Retinal pigment epithelial cell (primary cell): ENCODE data around the gene CENPC.

Experiments
- DNase-seq: peaks from one replicate; pipeline ENCODE4 v3.0.0-alpha.2; 2010; ENCODE audit warnings: low read depth
- H3K4me3 ChIP-seq: 2 replicates; pipeline ENCODE4 v1.5.1; 2011; ENCODE audit warnings: mild to moderate bottlenecking, low read length, control low read depth, moderate library complexity
- TF ChIP-seq, protein P1 (sequence below): conservative IDR thresholded peaks from 2 replicates; pipeline ENCODE4 v1.5.1; 2011; ENCODE audit warnings: low read depth, low read length, control low read depth, inconsistent platforms

Gene CENPC

DNA sequence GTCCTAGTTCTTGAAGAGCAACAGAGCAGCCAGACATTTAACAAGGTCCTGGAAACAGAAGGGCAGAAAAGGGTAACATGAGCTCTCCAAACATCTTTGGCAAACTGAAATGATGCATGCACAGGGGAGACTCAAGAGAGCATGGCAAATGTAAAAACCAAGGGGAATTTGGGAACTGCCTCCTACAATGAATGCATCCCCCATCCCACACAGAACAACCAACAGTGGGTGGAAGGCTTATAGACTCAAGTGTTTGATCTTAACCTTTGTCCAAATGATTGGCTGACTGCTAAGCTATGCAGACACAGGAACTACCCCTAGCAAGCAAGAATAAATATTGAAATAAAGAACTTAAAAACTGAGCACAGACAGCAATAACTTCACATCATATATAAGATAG is 74.4 kb downstream of the CENPC start:
- no peak overlapping the region for H3K4me3 ChIP-seq
- no peak for DNase-seq
- TF ChIP-seq, protein P1, sequence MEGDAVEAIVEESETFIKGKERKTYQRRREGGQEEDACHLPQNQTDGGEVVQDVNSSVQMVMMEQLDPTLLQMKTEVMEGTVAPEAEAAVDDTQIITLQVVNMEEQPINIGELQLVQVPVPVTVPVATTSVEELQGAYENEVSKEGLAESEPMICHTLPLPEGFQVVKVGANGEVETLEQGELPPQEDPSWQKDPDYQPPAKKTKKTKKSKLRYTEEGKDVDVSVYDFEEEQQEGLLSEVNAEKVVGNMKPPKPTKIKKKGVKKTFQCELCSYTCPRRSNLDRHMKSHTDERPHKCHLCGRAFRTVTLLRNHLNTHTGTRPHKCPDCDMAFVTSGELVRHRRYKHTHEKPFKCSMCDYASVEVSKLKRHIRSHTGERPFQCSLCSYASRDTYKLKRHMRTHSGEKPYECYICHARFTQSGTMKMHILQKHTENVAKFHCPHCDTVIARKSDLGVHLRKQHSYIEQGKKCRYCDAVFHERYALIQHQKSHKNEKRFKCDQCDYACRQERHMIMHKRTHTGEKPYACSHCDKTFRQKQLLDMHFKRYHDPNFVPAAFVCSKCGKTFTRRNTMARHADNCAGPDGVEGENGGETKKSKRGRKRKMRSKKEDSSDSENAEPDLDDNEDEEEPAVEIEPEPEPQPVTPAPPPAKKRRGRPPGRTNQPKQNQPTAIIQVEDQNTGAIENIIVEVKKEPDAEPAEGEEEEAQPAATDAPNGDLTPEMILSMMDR = no peak

DNA sequence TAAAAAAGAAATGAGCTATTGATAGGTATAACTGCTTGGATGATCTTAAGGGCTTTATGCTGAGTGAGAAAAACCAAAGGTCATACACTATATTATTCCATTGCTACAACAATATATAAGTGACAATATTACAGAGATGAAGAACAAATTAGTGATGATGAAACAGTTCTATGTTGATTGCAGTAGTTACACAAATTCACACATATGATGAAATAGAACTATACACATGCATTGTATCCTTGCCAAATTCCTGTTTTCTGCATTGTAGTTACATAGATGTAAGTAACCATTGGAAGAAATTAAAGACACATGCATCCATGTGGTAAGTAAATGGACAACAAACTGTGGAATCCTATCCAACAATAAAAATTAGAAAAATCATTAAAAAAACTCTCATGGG is 76.5 kb downstream of the CENPC start:
- TF ChIP-seq, protein P1 = no peak
- no peak overlapping the region for H3K4me3 ChIP-seq
- no peak for DNase-seq

- H3K4me3 ChIP-seq = no peak overlapping the region
- no peak for DNase-seq
- TF ChIP-seq, protein P1 = no peak
These were observed 78.6 kb downstream of the CENPC start for GRCh38 chr4:67466751-67467150.

DNA sequence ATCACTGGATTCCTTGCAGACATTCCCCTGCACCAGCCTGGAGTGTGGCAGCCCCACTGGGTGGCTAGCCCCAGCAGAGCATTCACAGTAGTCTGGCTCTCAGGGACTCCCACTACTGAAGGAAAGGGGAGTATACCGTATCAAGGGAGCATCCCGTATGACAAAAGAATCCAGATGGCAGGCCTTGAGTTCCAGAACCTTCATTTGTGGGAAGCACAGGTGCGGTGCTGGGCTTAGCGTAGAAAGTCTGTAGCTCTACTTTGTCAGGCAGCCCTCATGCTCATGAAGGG is 79.6 kb downstream of the CENPC start:
- DNase-seq = no peak
- TF ChIP-seq, protein P1 = no peak
- no peak overlapping the region for H3K4me3 ChIP-seq

- TF ChIP-seq, protein P1 = no peak
- H3K4me3 ChIP-seq = no peak overlapping the region
- DNase-seq = no peak
These were observed 80.1 kb downstream of the CENPC start for GRCh38 chr4:67465032-67465762.

DNA sequence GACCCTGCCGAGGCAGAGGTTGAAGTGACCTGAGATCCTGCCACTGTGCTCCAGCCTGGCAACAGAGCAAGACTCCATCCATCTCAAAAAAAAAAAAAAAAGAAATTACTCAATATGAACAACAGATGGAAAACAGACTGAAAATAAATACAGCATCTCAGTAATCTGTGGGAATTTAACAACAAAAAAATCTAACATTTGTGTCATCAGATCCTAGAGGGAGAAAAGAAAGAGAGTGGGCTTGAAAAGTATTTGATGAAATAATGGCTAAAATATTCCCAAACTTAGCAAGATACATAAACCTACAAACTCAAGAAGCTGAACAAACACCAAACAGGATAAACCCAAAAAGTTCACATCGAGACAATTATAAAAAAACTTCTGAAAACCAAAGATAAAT is 84.7 kb downstream of the CENPC start:
- DNase-seq = no peak
- TF ChIP-seq, protein P1 = no peak
- H3K4me3 ChIP-seq = no peak overlapping the region

- DNase-seq = no peak
- TF ChIP-seq, protein P1 = no peak
These were observed 86.1 kb downstream of the CENPC start for GRCh38 chr4:67459164-67459563.

More at GRCh38 chr4:67459164-67459563, 86.1 kb downstream of the CENPC start:
- no peak overlapping the region for H3K4me3 ChIP-seq
